HG02973 (cell line): ENCODE data around the gene C1QTNF1.

Experiments used
- ATAC-seq: cut with Tn5 transposase; IDR thresholded peaks from one replicate; pipeline ENCODE4 v1.9.1; 2021; ENCODE audit warnings: moderate library complexity; ENCODE audit not compliant: unreplicated experiment

The C1QTNF1 gene

DNA sequence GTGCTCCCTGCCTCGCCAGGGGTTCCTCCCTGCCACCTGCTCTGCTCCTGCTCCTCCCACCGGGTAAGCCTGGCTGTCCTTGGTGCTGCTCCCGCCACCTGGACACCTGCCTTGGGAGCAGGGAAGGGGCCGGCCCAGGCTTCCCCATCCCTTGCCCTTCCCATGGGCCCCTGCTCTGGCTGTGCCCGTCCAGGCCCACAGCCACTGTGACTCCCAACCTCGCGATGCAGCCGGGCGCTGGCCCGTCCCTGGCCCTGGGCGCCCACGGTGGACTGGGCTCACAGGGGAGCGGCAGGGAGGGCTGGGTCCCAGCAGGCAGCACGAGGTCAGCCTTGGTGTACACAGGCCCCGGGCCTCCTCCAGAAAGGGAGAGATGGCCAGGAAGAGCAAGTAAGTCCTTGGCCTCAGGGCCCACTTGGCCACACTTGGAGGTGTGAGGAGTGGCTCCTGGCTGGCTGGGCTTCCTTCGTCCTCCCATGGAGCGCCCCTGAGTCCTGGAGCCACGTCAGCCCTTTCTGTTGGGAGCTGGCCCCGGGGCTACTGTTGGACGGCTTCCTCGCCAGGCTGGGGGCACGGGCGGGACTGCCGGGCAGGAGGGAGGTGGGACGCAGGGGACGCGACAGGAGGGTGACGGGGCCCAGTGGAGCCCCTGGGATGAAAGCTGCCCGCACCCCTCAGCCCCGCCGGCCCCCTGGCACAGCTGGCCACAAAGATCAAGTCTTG lies 65.9 kb downstream of the C1QTNF1 start:
- ATAC-seq: no peak

DNA sequence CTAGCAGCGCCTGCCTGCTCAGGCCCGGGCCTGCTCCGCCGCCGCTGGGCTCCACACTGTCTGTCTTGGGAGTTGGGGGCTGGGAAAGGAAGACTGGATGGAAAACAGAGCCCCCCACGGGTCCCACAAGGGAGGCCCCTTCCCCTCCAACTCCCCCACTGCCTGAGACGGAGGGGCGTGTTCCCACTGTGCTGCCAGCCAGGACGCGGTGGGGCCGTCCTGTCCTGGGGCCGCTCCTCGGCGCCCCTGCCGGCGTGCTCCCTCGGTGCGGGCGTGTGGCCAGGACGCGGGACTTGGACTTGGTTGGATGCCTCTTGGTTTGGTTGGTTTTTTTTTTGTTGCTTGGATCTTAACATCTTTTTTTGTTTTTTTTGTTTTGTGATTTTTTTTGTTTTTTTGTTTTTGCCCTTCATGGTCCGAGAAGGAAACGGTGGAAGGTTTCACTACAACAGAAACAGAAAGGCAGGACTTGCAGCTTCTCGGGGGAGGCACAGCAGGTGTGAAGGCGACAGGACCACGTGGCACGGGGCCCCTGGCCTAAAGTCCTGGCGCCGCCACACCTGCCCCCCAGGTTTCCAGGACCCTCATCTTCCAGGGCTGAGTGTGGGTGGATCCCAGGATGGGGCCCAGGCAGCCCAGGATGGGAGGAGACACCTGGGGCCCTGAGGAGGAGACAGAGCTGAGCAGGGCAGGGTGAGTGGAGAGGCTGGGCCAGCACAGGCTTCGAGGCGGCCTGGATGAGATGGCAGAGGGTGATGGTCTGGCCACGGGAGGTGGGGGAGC lies 66.7 kb downstream of the C1QTNF1 start:
- ATAC-seq: no peak

GRCh38 chr17:79091226-79091670 lies 67.3 kb downstream of the C1QTNF1 start:
- no peak for ATAC-seq

DNA sequence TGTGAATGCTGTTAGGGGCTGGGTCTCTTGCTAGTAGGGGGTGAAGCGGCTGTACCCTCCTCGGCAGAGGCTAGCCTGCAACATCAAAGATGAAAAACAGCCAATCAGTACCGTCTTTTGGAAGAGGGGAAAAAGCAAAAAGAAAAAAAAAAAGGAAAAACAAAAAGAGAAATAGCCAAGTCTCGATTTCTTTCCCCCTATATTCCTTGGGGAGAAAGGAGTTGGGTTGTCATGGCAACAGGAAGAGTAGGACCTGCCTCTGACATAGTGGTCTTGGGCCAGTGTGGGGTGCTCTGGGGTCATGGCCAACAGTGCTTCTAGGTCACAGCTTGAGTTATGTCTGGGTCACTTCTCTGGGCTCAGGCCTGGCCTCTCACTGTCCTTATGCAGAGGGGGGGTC lies 68.6 kb downstream of the C1QTNF1 start:
- no peak for ATAC-seq

GRCh38 chr17:79093270-79093669 lies 69.3 kb downstream of the C1QTNF1 start:
- ATAC-seq: no peak

GRCh38 chr17:79094261-79094660 lies 70.3 kb downstream of the C1QTNF1 start:
- ATAC-seq: no peak

DNA sequence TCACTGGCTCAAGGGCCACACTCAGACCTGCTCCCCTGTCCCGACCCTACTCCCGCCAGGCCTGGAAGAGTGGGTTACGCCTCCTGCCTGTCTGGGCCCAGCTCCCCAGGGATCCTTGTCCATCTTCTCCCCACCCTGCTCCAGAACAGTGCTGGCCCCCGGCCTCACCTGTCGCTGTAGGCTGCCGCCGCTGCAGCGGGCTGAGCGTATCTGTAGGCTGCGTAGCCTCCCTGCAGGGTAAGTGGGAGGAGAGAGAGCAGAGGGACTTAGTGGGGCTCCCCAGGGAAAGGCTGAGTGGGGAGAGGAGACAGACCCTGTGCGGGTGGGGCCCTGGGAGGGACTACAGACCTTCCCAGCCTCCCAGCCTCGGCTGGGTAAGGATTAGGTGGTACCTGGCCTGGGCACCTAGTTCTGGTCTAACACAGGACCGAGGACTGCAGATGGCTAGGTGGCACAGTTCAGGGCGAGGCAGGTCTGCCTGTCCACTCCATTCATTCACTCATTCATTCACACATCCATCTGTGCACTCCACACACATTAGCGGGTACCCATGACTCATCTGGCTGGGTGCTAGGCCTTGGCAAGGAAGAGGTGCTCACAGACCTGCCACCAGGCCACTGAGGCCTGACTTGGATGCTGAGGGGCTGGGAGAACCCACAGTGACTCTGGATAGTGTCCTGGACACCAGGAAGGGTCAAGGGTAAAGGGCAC lies 71.5 kb downstream of the C1QTNF1 start:
- ATAC-seq: no peak

DNA sequence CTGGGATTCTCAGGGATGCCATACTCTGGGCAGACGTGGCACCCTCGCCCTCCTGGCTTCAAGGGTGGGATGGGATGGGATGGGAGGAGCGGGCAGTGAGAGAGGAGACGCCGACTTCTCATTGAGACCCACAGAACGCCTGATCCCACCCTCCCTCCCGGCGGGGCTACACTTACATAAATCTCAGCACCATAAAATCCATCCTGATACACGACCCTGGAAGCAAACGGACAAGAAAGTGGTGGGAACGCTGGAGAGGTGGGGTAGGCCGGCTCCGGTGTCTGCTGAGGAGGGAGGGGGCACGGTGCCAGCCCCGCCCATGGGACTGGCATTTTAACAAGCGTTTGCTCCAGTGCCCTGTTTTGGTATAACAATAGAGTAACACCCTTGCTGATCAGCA lies 72.5 kb downstream of the C1QTNF1 start:
- ATAC-seq: no peak

DNA sequence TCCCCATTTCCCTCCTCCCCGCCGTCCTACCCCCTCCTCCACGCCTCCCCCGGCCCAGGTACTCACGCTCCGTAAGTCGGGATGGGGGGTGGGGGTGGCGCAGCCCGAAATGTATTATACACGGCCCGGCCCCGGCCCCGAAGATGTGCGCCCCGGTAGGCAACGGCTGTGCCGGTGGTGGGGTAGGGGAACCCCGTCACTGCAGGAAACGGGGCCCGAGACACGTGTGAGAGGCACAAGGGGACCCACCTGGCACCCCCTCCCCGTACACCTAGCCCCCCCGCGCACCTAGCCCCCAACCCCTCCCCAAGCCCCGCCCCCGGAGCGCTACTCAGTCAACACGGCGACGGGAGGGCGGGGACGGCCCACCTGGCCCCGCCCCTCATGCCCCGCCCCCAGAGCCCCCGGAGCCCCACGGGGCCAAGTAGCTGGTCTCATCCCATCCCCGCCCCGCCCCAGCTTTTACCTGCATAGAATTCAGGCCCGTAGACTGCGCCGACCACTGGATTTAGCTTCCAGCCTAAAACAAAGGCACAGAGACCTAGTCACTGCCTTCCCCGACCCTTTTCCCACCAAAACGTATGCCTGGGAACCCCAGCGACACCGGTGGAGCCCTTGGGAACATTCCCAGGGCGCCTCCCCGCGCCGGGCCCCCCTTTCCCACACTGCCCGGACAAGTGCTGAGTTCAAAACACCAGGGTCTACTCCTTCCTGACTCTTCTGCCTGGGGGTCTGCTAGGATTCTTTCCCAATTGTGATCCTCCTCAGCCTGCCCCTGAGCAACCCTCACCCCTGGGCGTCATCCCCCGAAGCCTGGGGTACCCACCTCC lies 73.5 kb downstream of the C1QTNF1 start:
- no peak for ATAC-seq

DNA sequence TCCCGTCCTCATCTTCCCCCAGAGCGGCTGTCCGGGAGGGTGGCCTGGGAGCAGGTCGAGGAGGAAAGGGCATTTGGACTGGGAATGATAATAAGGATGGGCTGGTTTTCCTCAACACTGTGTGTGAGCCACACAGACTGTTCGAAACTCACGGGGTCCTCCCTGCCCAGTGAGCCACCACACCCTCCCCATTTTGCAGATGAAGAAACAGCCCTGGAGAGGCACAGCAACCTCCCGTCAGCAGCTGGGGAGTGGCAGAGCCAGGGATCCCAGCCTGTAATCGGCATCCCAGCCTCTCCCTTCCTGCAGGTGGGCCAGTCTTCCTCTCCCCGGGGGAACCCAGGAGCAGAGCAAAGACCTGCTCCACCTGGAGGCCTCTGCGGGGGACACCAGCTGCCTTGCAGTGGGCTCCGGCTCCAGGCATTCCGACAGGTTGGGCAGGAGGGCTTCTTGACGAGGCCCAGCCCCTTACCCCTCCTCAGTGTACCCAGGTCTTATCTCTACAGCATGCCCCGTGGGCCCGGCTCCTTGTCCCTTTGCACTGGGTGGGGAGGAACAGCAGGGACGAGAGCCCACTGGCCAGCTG lies 74.4 kb downstream of the C1QTNF1 start:
- no peak for ATAC-seq
